CD14-positive monocyte (primary cell): ENCODE results near the gene CGA. TPM values are rescaled to one million over a fixed set of nuclear protein-coding genes. Genes with fewer than 3 reads are reported as not detected.

Source experiments
- DNase-seq, 3 donors: peaks; one replicate each; pipeline ENCODE4 v3.0.0-alpha.2; 2011 to 2022
- H2AFZ ChIP-seq: 2 replicates; pipeline ENCODE4 v1.6.0; 2012; ENCODE audit warnings: mild to moderate bottlenecking, low read depth, low read length, inconsistent platforms; ENCODE audit not compliant: insufficient read depth, poor library complexity, severe bottlenecking
- H3K27ac ChIP-seq, 2 donors: 1 replicate in 1 of 2; 2 replicates in 1 of 2; pipeline ENCODE4 v1.5.1; 2012 to 2013; ENCODE audit warnings: low read length in 2 of 2, control low read depth in 1 of 2, inconsistent platforms in 1 of 2, low read depth in 1 of 2, mild to moderate bottlenecking in 1 of 2
- H3K27me3 ChIP-seq, 2 donors: one replicate each; pipeline versions ENCODE4 v1.6.0 to v1.6.1; 2011 to 2013; ENCODE audit warnings: low read length in 2 of 2; ENCODE audit not compliant: control insufficient read depth in 2 of 2, insufficient read depth in 2 of 2
- H3K36me3 ChIP-seq, 2 donors: replicated peaks in 1 of 2; 1 replicate in 1 of 2; 2 replicates in 1 of 2; pipeline versions ENCODE4 v1.5.1 to v1.6.1; 2012 to 2013; ENCODE audit warnings: low read length in 2 of 2, control low read depth in 1 of 2, inconsistent platforms in 1 of 2, mild to moderate bottlenecking in 1 of 2; ENCODE audit not compliant: insufficient read depth in 2 of 2, control insufficient read depth in 1 of 2
- H3K4me1 ChIP-seq, 2 donors: 1 replicate in 1 of 2; 2 replicates in 1 of 2; pipeline versions ENCODE4 v1.5.1 to v1.6.1; 2012 to 2013; ENCODE audit warnings: low read length in 2 of 2, control low read depth in 1 of 2, inconsistent platforms in 1 of 2, mild to moderate bottlenecking in 1 of 2, moderate library complexity in 1 of 2; ENCODE audit not compliant: insufficient read depth in 2 of 2, control insufficient read depth in 1 of 2
- H3K4me2 ChIP-seq: replicated peaks from 2 replicates; pipeline ENCODE3; 2012; ENCODE audit warnings: low read length, moderate library complexity, mild to moderate bottlenecking; ENCODE audit not compliant: poor library complexity, severe bottlenecking; ENCODE audit errors: extremely low read depth
- H3K4me3 ChIP-seq, 3 experiments: fragments of 200-600 bp in 1 of 3; sonication (generic) in 1 of 3; replicated peaks in 1 of 3; 1 replicate in 2 of 3; 2 replicates in 1 of 3; pipeline ENCODE4 v1.5.1; 2011 to 2013; ENCODE audit warnings: low read length in 3 of 3, mild to moderate bottlenecking in 3 of 3, control low read depth in 2 of 3, low read depth in 2 of 3, inconsistent platforms in 1 of 3, moderate library complexity in 1 of 3
- H3K79me2 ChIP-seq: 2 replicates; pipeline ENCODE4 v1.6.0; 2012; ENCODE audit warnings: mild to moderate bottlenecking, control low read depth, inconsistent platforms, low read length, moderate library complexity; ENCODE audit not compliant: insufficient read depth
- H3K9ac ChIP-seq: 2 replicates; pipeline ENCODE4 v1.6.0; 2017; ENCODE audit warnings: low read length, mild to moderate bottlenecking; ENCODE audit not compliant: insufficient read depth, poor library complexity, severe bottlenecking
- H3K9me3 ChIP-seq, 2 donors: replicated peaks in 1 of 2; 1 replicate in 1 of 2; 2 replicates in 1 of 2; pipeline versions ENCODE4 v1.5.1 to v1.6.1; 2012 to 2013; ENCODE audit warnings: low read length in 2 of 2, control low read depth in 1 of 2; ENCODE audit not compliant: control insufficient read depth in 1 of 2, insufficient read depth in 1 of 2
- H4K20me1 ChIP-seq: 2 replicates; pipeline ENCODE4 v1.6.0; 2012; ENCODE audit warnings: mild to moderate bottlenecking, low read length, control low read depth, moderate library complexity; ENCODE audit not compliant: insufficient read depth
- H3K27ac Mint-ChIP-seq, 7 donors: one replicate each; pipeline ENCODE4 v1.8.0; 2020; ENCODE audit warnings: mild to moderate bottlenecking in 7 of 7, mixed read lengths in 7 of 7, moderate library complexity in 6 of 7, inconsistent platforms in 2 of 7
- H3K27me3 Mint-ChIP-seq, 3 donors: one replicate each; pipeline ENCODE4 v1.8.0; 2021 to 2022; ENCODE audit warnings: low read depth in 3 of 3, mild to moderate bottlenecking in 3 of 3, mixed read lengths in 3 of 3, moderate library complexity in 3 of 3, inconsistent platforms in 1 of 3
- H3K36me3 Mint-ChIP-seq, 2 donors: one replicate each; pipeline ENCODE4 v1.8.0; 2020; ENCODE audit warnings: mixed read lengths in 2 of 2, inconsistent platforms in 1 of 2, mild to moderate bottlenecking in 1 of 2
- H3K4me1 Mint-ChIP-seq: one replicate; pipeline ENCODE4 v1.8.0; 2020; ENCODE audit warnings: mild to moderate bottlenecking, mixed read lengths
- H3K4me3 Mint-ChIP-seq, 2 donors: one replicate each; pipeline ENCODE4 v1.8.0; 2020; ENCODE audit warnings: mild to moderate bottlenecking in 2 of 2, mixed read lengths in 2 of 2, moderate library complexity in 1 of 2
- H3K9me3 Mint-ChIP-seq, 7 donors: one replicate each; pipeline ENCODE4 v1.8.0; 2020 to 2022; ENCODE audit warnings: mixed read lengths in 7 of 7, mild to moderate bottlenecking in 6 of 7, moderate library complexity in 6 of 7, inconsistent platforms in 2 of 7
- WGBS: methylation state at CpG from one replicate; pipeline ENCODE4 v1.1.5; 2013; ENCODE audit warnings: missing lambda C conversion rate; ENCODE audit not compliant: insufficient coverage; 5-methylcytosine and 5-hydroxymethylcytosine counted together
- intact Hi-C, 2 donors: fragments of 100-400 bp; cut with micrococcal nuclease; formaldehyde crosslinking; loops; one replicate each; pipeline versions ENCODE4 v1.15.0 to v1.15.1; 2023
- polyA plus RNA-seq, 3 donors: library from polyadenylated mRNA; depleted of rRNA in 1 of 3; unstranded in 2 of 3; stranded (reverse) in 1 of 3; fragments of 300-500 nt in 2 of 3; fragments of >200 nt in 1 of 3; fragmentation: Illumina TruSeq in 2 of 3; gene quantifications; 1 replicate in 2 of 3; 2 replicates in 1 of 3; pipeline ENCODE4 v1.2.3, GENCODE V29; 2012 to 2021
- TF ChIP-seq, protein P1 (sequence below): fragments of 200-600 bp; IDR thresholded peaks from one replicate; pipeline ENCODE4 v1.8.0; 2022; ENCODE audit warnings: antibody characterized with exemption, mild to moderate bottlenecking

CGA gene
- polyA plus RNA-seq, 3 donors, result not detected

DNA sequence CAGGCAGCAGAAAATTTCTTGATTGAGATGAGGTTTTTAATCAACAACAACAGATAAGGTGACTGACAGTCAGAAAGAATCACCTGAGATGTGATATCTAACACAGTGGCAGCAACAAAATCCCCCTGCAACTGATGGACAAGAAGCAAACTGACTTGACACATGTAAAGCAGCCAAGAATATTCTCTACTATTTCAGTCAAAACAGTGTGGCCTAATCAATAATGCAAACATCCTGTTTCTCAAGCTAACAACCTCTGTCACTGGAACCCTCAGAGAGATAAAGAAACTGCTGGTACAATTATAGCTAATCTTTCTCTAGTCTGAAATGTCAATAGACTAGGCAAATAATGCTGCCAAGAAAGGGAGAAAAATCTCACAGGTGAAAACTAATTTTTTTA lies 4.6 kb upstream of the CGA start:
- Histone ChIP-seq H2AFZ (no peak overlapping the region), H3K27ac (no peak overlapping the region), H3K36me3 (no peaks in the 10 kb centered on the region), H4K20me1 (no peaks in the 10 kb centered on the region), H3K9me3 (no peaks in the 10 kb centered on the region), H3K4me1 (peaks cover 7 to 13% of the 10 kb centered on the region in 2 donors), H3K9ac (no peak overlapping the region), H3K4me2 (no peak overlapping the region), H3K27me3 (no peaks in the 10 kb centered on the region), H3K79me2 (no peaks in the 10 kb centered on the region), H3K4me3 (no peak overlapping the region)
- TF ChIP-seq, protein P1, sequence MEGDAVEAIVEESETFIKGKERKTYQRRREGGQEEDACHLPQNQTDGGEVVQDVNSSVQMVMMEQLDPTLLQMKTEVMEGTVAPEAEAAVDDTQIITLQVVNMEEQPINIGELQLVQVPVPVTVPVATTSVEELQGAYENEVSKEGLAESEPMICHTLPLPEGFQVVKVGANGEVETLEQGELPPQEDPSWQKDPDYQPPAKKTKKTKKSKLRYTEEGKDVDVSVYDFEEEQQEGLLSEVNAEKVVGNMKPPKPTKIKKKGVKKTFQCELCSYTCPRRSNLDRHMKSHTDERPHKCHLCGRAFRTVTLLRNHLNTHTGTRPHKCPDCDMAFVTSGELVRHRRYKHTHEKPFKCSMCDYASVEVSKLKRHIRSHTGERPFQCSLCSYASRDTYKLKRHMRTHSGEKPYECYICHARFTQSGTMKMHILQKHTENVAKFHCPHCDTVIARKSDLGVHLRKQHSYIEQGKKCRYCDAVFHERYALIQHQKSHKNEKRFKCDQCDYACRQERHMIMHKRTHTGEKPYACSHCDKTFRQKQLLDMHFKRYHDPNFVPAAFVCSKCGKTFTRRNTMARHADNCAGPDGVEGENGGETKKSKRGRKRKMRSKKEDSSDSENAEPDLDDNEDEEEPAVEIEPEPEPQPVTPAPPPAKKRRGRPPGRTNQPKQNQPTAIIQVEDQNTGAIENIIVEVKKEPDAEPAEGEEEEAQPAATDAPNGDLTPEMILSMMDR, result no peak
- H3K27ac Mint-ChIP-seq, result no peak overlapping the region
- no peak for DNase-seq
- no peaks in the 10 kb centered on the region for H3K9me3 Mint-ChIP-seq
- H3K27me3 Mint-ChIP-seq, result peaks cover 0 to 3% (median 2%) of the 10 kb centered on the region in 3 donors
- H3K4me1 Mint-ChIP-seq, result peaks cover 4% of the 10 kb centered on the region
- intact Hi-C loops, result no loop called here
- H3K4me3 Mint-ChIP-seq, result no peak overlapping the region
- H3K36me3 Mint-ChIP-seq, result no peaks in the 10 kb centered on the region

DNA sequence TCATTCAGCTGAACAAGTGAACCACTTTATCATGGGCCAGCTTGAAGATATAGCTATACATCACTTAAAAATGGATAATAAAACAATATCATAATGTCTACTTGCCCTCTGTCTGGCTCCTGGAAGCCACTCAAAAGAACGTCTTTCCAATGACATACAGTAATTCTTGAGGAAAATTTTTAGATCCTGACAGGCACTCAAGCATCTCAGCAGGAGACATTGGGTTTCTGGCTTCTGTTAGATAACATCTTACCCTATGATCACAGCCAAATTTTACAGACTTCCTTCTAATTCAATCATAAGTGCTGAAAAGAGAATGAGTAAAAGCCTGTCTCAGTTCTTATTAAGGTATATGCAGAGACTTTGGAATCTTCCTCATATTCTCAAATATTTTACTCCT lies 330 bp downstream of the CGA start:
- no peak overlapping the region for H3K27ac Mint-ChIP-seq
- Histone ChIP-seq H3K27me3 (no peaks in the 10 kb centered on the region), H3K9me3 (no peaks in the 10 kb centered on the region), H3K27ac (no peak overlapping the region), H3K36me3 (no peaks in the 10 kb centered on the region), H3K79me2 (no peaks in the 10 kb centered on the region), H2AFZ (no peak overlapping the region), H3K4me1 (no peaks in the 10 kb centered on the region), H4K20me1 (no peaks in the 10 kb centered on the region), H3K4me3 (no peak overlapping the region), H3K9ac (no peak overlapping the region), H3K4me2 (no peak overlapping the region)
- intact Hi-C loops, result no loop called here
- H3K4me3 Mint-ChIP-seq, result no peak overlapping the region
- H3K9me3 Mint-ChIP-seq, result no peaks in the 10 kb centered on the region
- H3K27me3 Mint-ChIP-seq, result peaks cover 0 to 6% (median 1%) of the 10 kb centered on the region in 3 donors
- H3K36me3 Mint-ChIP-seq, result no peaks in the 10 kb centered on the region
- WGBS, result no CpG with 5 or more reads among the region's 1 CpG
- TF ChIP-seq, protein P1, result no peak
- no peak for DNase-seq
- H3K4me1 Mint-ChIP-seq, result no peaks in the 10 kb centered on the region
